B cell (primary cell): Measurements from ENCODE around the gene GATA5. TPM values are rescaled to one million over a fixed set of nuclear protein-coding genes. Genes with fewer than 3 reads are reported as not detected.

Experiments used
- ATAC-seq: fragments of 200-7000 bp; cut with Tn5 transposase; one replicate; pipeline ENCODE4 v1.10.0; 2021; ENCODE audit warnings: low read depth, mild to moderate bottlenecking, moderate number of reproducible peaks, moderate library complexity
- CTCF ChIA-PET: fragments of 350-600 bp; sonication (Branson Sonifier 250); formaldehyde crosslinking; loops from one replicate; lab custom pipeline; 2021; ENCODE audit warnings: antibody characterized with exemption, inconsistent platforms; lab: Charles Lee
- POLR2A ChIA-PET: fragments of 350-600 bp; sonication (Branson Sonifier 250); formaldehyde crosslinking; loops from one replicate; lab custom pipeline; 2021; ENCODE audit warnings: antibody characterized with exemption; lab: Charles Lee
- DNase-seq: peaks from one replicate; pipeline ENCODE4 v3.0.0; 2013
- H2AFZ ChIP-seq: 2 replicates; pipeline ENCODE4 v1.6.1; 2012; ENCODE audit warnings: mild to moderate bottlenecking, low read depth, low read length; ENCODE audit not compliant: insufficient read depth, poor library complexity, severe bottlenecking
- H3K27ac ChIP-seq, 2 donors: 1 replicate in 1 of 2; 2 replicates in 1 of 2; pipeline ENCODE4 v1.5.1; 2012 to 2013; ENCODE audit warnings: low read length in 2 of 2, mild to moderate bottlenecking in 2 of 2, moderate library complexity in 1 of 2
- H3K27me3 ChIP-seq, 4 experiments: fragments of 200-600 bp in 1 of 4; sonication (generic) in 1 of 4; replicated peaks in 1 of 4; 1 replicate in 2 of 4; 2 replicates in 2 of 4; pipeline versions ENCODE4 v1.6.1 to v1.7.0; 2013 to 2016; ENCODE audit warnings: low read length in 3 of 4, mild to moderate bottlenecking in 2 of 4, mixed read lengths in 1 of 4, moderate library complexity in 1 of 4; ENCODE audit not compliant: insufficient read depth in 4 of 4, control insufficient read depth in 3 of 4; ENCODE audit errors: control extremely low read depth in 1 of 4
- H3K36me3 ChIP-seq, 2 experiments: replicated peaks in 1 of 2; 1 replicate in 1 of 2; 2 replicates in 1 of 2; pipeline versions ENCODE4 v1.6.1 to v1.7.1; 2013; ENCODE audit warnings: low read length in 1 of 2; ENCODE audit not compliant: insufficient read depth in 2 of 2, control insufficient read depth in 1 of 2; ENCODE audit errors: control extremely low read depth in 1 of 2, extremely low read depth in 1 of 2
- H3K4me1 ChIP-seq, 2 donors: fragments of 200-600 bp in 1 of 2; sonication (generic) in 1 of 2; 1 replicate in 1 of 2; 2 replicates in 1 of 2; pipeline versions ENCODE4 v1.5.1 to v1.6.1; 2013 to 2017; ENCODE audit warnings: low read length in 2 of 2; ENCODE audit not compliant: control insufficient read depth in 2 of 2, insufficient read depth in 2 of 2
- H3K4me2 ChIP-seq: replicated peaks from 2 replicates; pipeline ENCODE3; 2012; ENCODE audit warnings: mild to moderate bottlenecking, low read depth, low read length; ENCODE audit not compliant: poor library complexity, severe bottlenecking
- H3K4me3 ChIP-seq, 5 experiments: fragments of 200-600 bp in 1 of 5; sonication (generic) in 1 of 5; 1 replicate in 3 of 5; 2 replicates in 2 of 5; pipeline versions ENCODE4 v1.5.1 to v1.7.0; 2011 to 2016; ENCODE audit warnings: low read length in 4 of 5, mild to moderate bottlenecking in 4 of 5, low read depth in 2 of 5, control low read depth in 1 of 5, moderate library complexity in 1 of 5; ENCODE audit not compliant: insufficient read depth in 1 of 5; ENCODE audit errors: control extremely low read depth in 1 of 5, extremely low read depth in 1 of 5
- H3K79me2 ChIP-seq: fragments of 200-600 bp; sonication (generic); one replicate; pipeline ENCODE4 v1.6.0; 2016; ENCODE audit warnings: low read length; ENCODE audit not compliant: control insufficient read depth, insufficient read depth
- H3K9ac ChIP-seq: fragments of 200-600 bp; sonication (generic); 2 replicates; pipeline ENCODE4 v1.6.1; 2017; ENCODE audit warnings: mild to moderate bottlenecking, low read length, moderate library complexity
- H3K9me3 ChIP-seq, 3 donors: one replicate each; pipeline versions ENCODE4 v1.6.1 to v1.7.1; 2013; ENCODE audit warnings: low read length in 2 of 3; ENCODE audit not compliant: control insufficient read depth in 2 of 3, insufficient read depth in 1 of 3; ENCODE audit errors: control extremely low read depth in 1 of 3
- H4K20me1 ChIP-seq: 2 replicates; pipeline ENCODE4 v1.6.0; 2012; ENCODE audit warnings: mild to moderate bottlenecking, low read length; ENCODE audit not compliant: insufficient read depth, control insufficient read depth, poor library complexity, severe bottlenecking
- H3K27ac Mint-ChIP-seq: one replicate; pipeline ENCODE4 v1.8.0; 2021; ENCODE audit warnings: mixed read lengths
- H3K27me3 Mint-ChIP-seq: one replicate; pipeline ENCODE4 v1.8.0; 2021; ENCODE audit warnings: mixed read lengths
- H3K4me1 Mint-ChIP-seq: one replicate; pipeline ENCODE4 v1.8.0; 2021; ENCODE audit warnings: mixed read lengths
- H3K4me3 Mint-ChIP-seq: one replicate; pipeline ENCODE4 v1.8.0; 2021; ENCODE audit warnings: mixed read lengths
- H3K9me3 Mint-ChIP-seq: one replicate; pipeline ENCODE4 v1.8.0; 2022; ENCODE audit warnings: mixed read lengths; ENCODE audit not compliant: insufficient read depth
- CTCF ChIP-seq: fragments of 200-600 bp; IDR thresholded peaks from one replicate; pipeline ENCODE4 v1.8.0; 2022; ENCODE audit warnings: antibody characterized with exemption, mild to moderate bottlenecking
- EZH2 ChIP-seq: IDR thresholded peaks from 2 replicates; pipeline ENCODE4 v1.6.1; 2012; ENCODE audit warnings: borderline replicate concordance, low read depth, mild to moderate bottlenecking, moderate library complexity, low read length; ENCODE audit not compliant: insufficient read depth, poor library complexity, severe bottlenecking
- WGBS: methylation state at CpG from one replicate; pipeline ENCODE4 v1.1.5; 2013; ENCODE audit warnings: missing lambda C conversion rate; ENCODE audit not compliant: insufficient coverage; 5-methylcytosine and 5-hydroxymethylcytosine counted together
- intact Hi-C: fragments of 100-400 bp; cut with micrococcal nuclease; formaldehyde crosslinking; loops from one replicate; pipeline ENCODE4 v1.10.0; 2022
- polyA plus RNA-seq: library from polyadenylated mRNA; depleted of rRNA; stranded (reverse); fragments of >200 nt; gene quantifications from 2 replicates; pipeline ENCODE4 v1.2.3, GENCODE V29; 2012
- total RNA-seq, 2 donors: library from RNA; stranded (reverse); fragments of 120-200 nt in 1 of 2; gene quantifications; 1 replicate in 1 of 2; 2 replicates in 1 of 2; pipeline versions ENCODE4 v1.2.3 to v1.2.4, GENCODE V29; 2013 to 2022

The GATA5 gene
- total and polyA plus RNA-seq, 2 donors (not counting 1 experiment from before 2014, with no cell fraction given), result not detected

GRCh38 chr20:62466806-62467537 is 8.8 kb downstream of the GATA5 start:
- Histone ChIP-seq H3K9ac (no peak overlapping the region), H3K9me3 (no peaks in the 10 kb centered on the region)

More at GRCh38 chr20:62466806-62467537, 8.8 kb downstream of the GATA5 start:
- H3K4me1 ChIP-seq, result no peaks in the 10 kb centered on the region
- DNase-seq (no peak), ATAC-seq (no peak)
- no peak overlapping the region for H3K27ac Mint-ChIP-seq
- no peaks in the 10 kb centered on the region for H4K20me1 ChIP-seq
- intact Hi-C loops, result no loop called here
- 85% methylated on average over 16 of the region's 19 CpGs for WGBS
- H3K36me3 ChIP-seq, result no peaks in the 10 kb centered on the region
- CTCF ChIA-PET, result no interaction called here
- no peak overlapping the region for H2AFZ ChIP-seq
- H3K4me1 Mint-ChIP-seq, result no peaks in the 10 kb centered on the region
- POLR2A ChIA-PET, result no interaction called here
- H3K27ac ChIP-seq, result no peak overlapping the region
- no peak overlapping the region for H3K4me3 Mint-ChIP-seq
- TF ChIP-seq EZH2, result no peak
- TF ChIP-seq CTCF, result no peak
- no peak overlapping the region for H3K4me2 ChIP-seq
- H3K4me3 ChIP-seq, result no peak overlapping the region
- H3K79me2 ChIP-seq, result no peaks in the 10 kb centered on the region
- peaks cover 0 to 10% (median 3%) of the 10 kb centered on the region in 4 experiments for H3K27me3 ChIP-seq
- H3K27me3 Mint-ChIP-seq, result peaks cover 16% of the 10 kb centered on the region
- no peaks in the 10 kb centered on the region for H3K9me3 Mint-ChIP-seq
